Neural crest cell (in vitro differentiated cells): ENCODE data around the gene FAM216A. TPM values are rescaled to one million over a fixed set of nuclear protein-coding genes. Genes with fewer than 3 reads are reported as not detected.
A peak's percentile ranks its signal among the peaks of the same experiment; 100 is the strongest.

Source experiments
- DNase-seq: peaks from one replicate; pipeline ENCODE4 v3.0.0; 2021; ENCODE audit warnings: low read depth, mixed read lengths, low spot score
- H3K27ac Mint-ChIP-seq: one replicate; pipeline ENCODE4 v1.8.0; 2021; ENCODE audit warnings: mild to moderate bottlenecking, mixed read lengths; ENCODE audit not compliant: unreplicated experiment
- H3K27me3 Mint-ChIP-seq: 2 replicates; pipeline ENCODE4 v1.8.0; 2021; ENCODE audit warnings: low read depth, mild to moderate bottlenecking, mixed read lengths
- H3K36me3 Mint-ChIP-seq: 2 replicates; pipeline ENCODE4 v1.8.0; 2021; ENCODE audit warnings: low read depth, mild to moderate bottlenecking, mixed read lengths
- H3K4me1 Mint-ChIP-seq: 2 replicates; pipeline ENCODE4 v1.8.0; 2021; ENCODE audit warnings: mixed read lengths
- H3K4me3 Mint-ChIP-seq: one replicate; pipeline ENCODE4 v1.8.0; 2021; ENCODE audit warnings: mild to moderate bottlenecking, mixed read lengths
- H3K9me3 Mint-ChIP-seq: 2 replicates; pipeline ENCODE4 v1.8.0; 2021; ENCODE audit warnings: mixed read lengths
- CTCF ChIP-seq: fragments of 200-600 bp; sonication (generic); conservative IDR thresholded peaks from 2 replicates; pipeline ENCODE4 v1.5.0; 2021; ENCODE audit warnings: antibody characterized with exemption, mild to moderate bottlenecking
- total RNA-seq: library from RNA; stranded (reverse); gene quantifications from 2 replicates; pipeline ENCODE4 v1.2.1, GENCODE V29; 2021

Gene FAM216A
- total RNA-seq, 1 donor from 2014 or later = 20.8 TPM

GRCh38 chr12:110466791-110467190, 1.9 kb upstream of the FAM216A start:
- H3K36me3 Mint-ChIP-seq = peaks cover 6% of the 10 kb centered on the region
- H3K9me3 Mint-ChIP-seq = no peaks in the 10 kb centered on the region
- H3K4me3 Mint-ChIP-seq = peak overlapping the region; percentile 97
- H3K4me1 Mint-ChIP-seq = peaks cover 28% of the 10 kb centered on the region
- no peaks in the 10 kb centered on the region for H3K27me3 Mint-ChIP-seq
- H3K27ac Mint-ChIP-seq = no peak overlapping the region
- no peak for TF ChIP-seq CTCF
- no peak for DNase-seq

- DNase-seq = no peak
- TF ChIP-seq CTCF = no peak
- H3K27me3 Mint-ChIP-seq = no peaks in the 10 kb centered on the region
- H3K4me3 Mint-ChIP-seq = peak overlapping the region; percentile 97
- no peaks in the 10 kb centered on the region for H3K9me3 Mint-ChIP-seq
- H3K36me3 Mint-ChIP-seq = peaks cover 6% of the 10 kb centered on the region
- peak overlapping the region; percentile 99 for H3K27ac Mint-ChIP-seq
- peaks cover 28% of the 10 kb centered on the region for H3K4me1 Mint-ChIP-seq
Observed at GRCh38 chr12:110467847-110468213, 815 bp upstream of the FAM216A start.

GRCh38 chr12:110475426-110475825, 6.8 kb downstream of the FAM216A start:
- no peaks in the 10 kb centered on the region for H3K4me1 Mint-ChIP-seq
- no peak overlapping the region for H3K4me3 Mint-ChIP-seq
- no peak overlapping the region for H3K27ac Mint-ChIP-seq
- H3K36me3 Mint-ChIP-seq = no peaks in the 10 kb centered on the region
- H3K27me3 Mint-ChIP-seq = no peaks in the 10 kb centered on the region
- TF ChIP-seq CTCF = no peak
- DNase-seq = no peak
- no peaks in the 10 kb centered on the region for H3K9me3 Mint-ChIP-seq

- Mint-ChIP-seq H3K27ac (no peak overlapping the region), H3K36me3 (peaks cover 11% of the 10 kb centered on the region), H3K4me3 (peak overlapping the region; percentile 71), H3K9me3 (peaks cover 13% of the 10 kb centered on the region), H3K27me3 (no peaks in the 10 kb centered on the region), H3K4me1 (peaks cover 31% of the 10 kb centered on the region)
- DNase-seq = no peak
- no peak for TF ChIP-seq CTCF
Observed at GRCh38 chr12:110498984-110499706, 30.5 kb downstream of the FAM216A start.

- H3K27ac Mint-ChIP-seq = peak overlapping the region; percentile 95
- no peaks in the 10 kb centered on the region for H3K27me3 Mint-ChIP-seq
- peaks cover 13% of the 10 kb centered on the region for H3K9me3 Mint-ChIP-seq
- DNase-seq = peak; percentile 33
- H3K4me3 Mint-ChIP-seq = peak overlapping the region; percentile 99
- H3K36me3 Mint-ChIP-seq = peaks cover 7% of the 10 kb centered on the region
- peaks cover 31% of the 10 kb centered on the region for H3K4me1 Mint-ChIP-seq
- no peak for TF ChIP-seq CTCF
Observed at GRCh38 chr12:110501399-110501751, 32.7 kb downstream of the FAM216A start.
